GM18519 (cell line): ENCODE results near the gene NEURL2.
"Not testable (repeated sequence)": the region's sequence is repeated elsewhere in the genome, so short reads cannot be mapped to it uniquely, and the experiment has no call there.

Experiments used
- ATAC-seq: cut with Tn5 transposase; IDR thresholded peaks from one replicate; pipeline ENCODE4 v1.9.1; 2021; ENCODE audit warnings: mild to moderate bottlenecking, moderate library complexity; ENCODE audit not compliant: unreplicated experiment, low FRiP score

Gene NEURL2

GRCh38 chr20:45890985-45891983 lies at the start of gene NEURL2, which contains the start of gene CTSA:
NEURL2 (minus strand) TSS chr20:45891208; CDS start chr20:45890991, 217 bp downstream.
CTSA (plus strand) TSS chr20:45891335; CDS start chr20:45891569, 234 bp downstream.
- no peak for ATAC-seq

GRCh38 chr20:45940469-45940868 lies 49.5 kb upstream of the NEURL2 start:
- no peak for ATAC-seq

GRCh38 chr20:45940053-45940452 lies 49.0 kb upstream of the NEURL2 start:
- no peak for ATAC-seq

- ATAC-seq = no peak
Measured at GRCh38 chr20:45938727-45939438, 47.9 kb upstream of the NEURL2 start.

- ATAC-seq = no peak
Measured at GRCh38 chr20:45937765-45938164, 46.8 kb upstream of the NEURL2 start.

- ATAC-seq = peak; percentile 9
Measured at GRCh38 chr20:45935416-45936046, 44.5 kb upstream of the NEURL2 start.

GRCh38 chr20:45934586-45935415 lies 43.8 kb upstream of the NEURL2 start, which contains the start of gene PCIF1:
PCIF1 (plus strand) TSS chr20:45934683; CDS start chr20:45939000, 4,317 bp downstream.
- ATAC-seq = peak; percentile 53

GRCh38 chr20:45934046-45934585 lies 43.1 kb upstream of the NEURL2 start:
- no peak for ATAC-seq

GRCh38 chr20:45933266-45934045 lies 42.4 kb upstream of the NEURL2 start:
- ATAC-seq = no peak

GRCh38 chr20:45931680-45932079 lies 40.7 kb upstream of the NEURL2 start:
- ATAC-seq = not testable (repeated sequence)

- no peak for ATAC-seq
Measured at GRCh38 chr20:45927071-45927878, 36.3 kb upstream of the NEURL2 start.

- no peak for ATAC-seq
Measured at GRCh38 chr20:45926731-45927070, 35.7 kb upstream of the NEURL2 start.

- ATAC-seq = no peak
Measured at GRCh38 chr20:45925821-45926506, 35.0 kb upstream of the NEURL2 start.

- no peak for ATAC-seq
Measured at GRCh38 chr20:45924391-45925261, 33.6 kb upstream of the NEURL2 start.

- ATAC-seq = no peak
Measured at GRCh38 chr20:45921337-45922189, 30.6 kb upstream of the NEURL2 start.
